Neural progenitor cell (in vitro differentiated cells): ENCODE measurements around the gene SMYD3. TPM values are rescaled to one million over a fixed set of nuclear protein-coding genes. Genes with fewer than 3 reads are reported as not detected.

Experiments used
- DNase-seq: peaks from one replicate; pipeline ENCODE4 v3.0.0-alpha.2; 2016; ENCODE audit warnings: low spot score
- H2AFZ ChIP-seq: fragments of 200-600 bp; sonication (generic); replicated peaks from 2 replicates; pipeline ENCODE4 v1.6.1; 2016; ENCODE audit warnings: antibody characterized with exemption
- H3F3A ChIP-seq: fragments of 200-600 bp; sonication (generic); 2 replicates; pipeline ENCODE4 v1.6.1; 2016; ENCODE audit warnings: antibody characterized with exemption, low read depth
- H3K27ac ChIP-seq: fragments of 200-600 bp; sonication (generic); 2 replicates; pipeline ENCODE4 v1.5.1; 2016; ENCODE audit warnings: mild to moderate bottlenecking
- H3K27me3 ChIP-seq: fragments of 200-600 bp; sonication (generic); 2 replicates; pipeline ENCODE4 v1.6.1; 2016; ENCODE audit warnings: mild to moderate bottlenecking, moderate library complexity
- H3K36me3 ChIP-seq: fragments of 200-600 bp; sonication (generic); 2 replicates; pipeline ENCODE4 v1.5.1; 2016
- H3K4me1 ChIP-seq: fragments of 200-600 bp; sonication (generic); 2 replicates; pipeline ENCODE4 v1.6.1; 2016; ENCODE audit warnings: mixed run types
- H3K4me2 ChIP-seq: fragments of 200-600 bp; sonication (generic); 2 replicates; pipeline ENCODE4 v1.6.1; 2016
- H3K4me3 ChIP-seq: fragments of 200-600 bp; sonication (generic); 2 replicates; pipeline ENCODE4 v1.5.1; 2016
- H3K79me2 ChIP-seq: fragments of 200-600 bp; sonication (generic); 2 replicates; pipeline ENCODE4 v1.6.1; 2016; ENCODE audit warnings: low read depth
- H3K9ac ChIP-seq: fragments of 200-600 bp; sonication (generic); 2 replicates; pipeline ENCODE4 v1.6.1; 2016
- H3K9me3 ChIP-seq: fragments of 200-600 bp; sonication (generic); 2 replicates; pipeline ENCODE4 v1.5.1; 2016; ENCODE audit warnings: low read depth
- H4K20me1 ChIP-seq: fragments of 200-600 bp; sonication (generic); 2 replicates; pipeline ENCODE4 v1.6.1; 2016; ENCODE audit warnings: low read depth
- H3K27ac Mint-ChIP-seq: 3 replicates; pipeline ENCODE4 v1.8.0; 2021; ENCODE audit warnings: mixed read lengths
- H3K27me3 Mint-ChIP-seq: 2 replicates; pipeline ENCODE4 v1.8.0; 2022; ENCODE audit warnings: low read depth, mild to moderate bottlenecking, inconsistent platforms, moderate library complexity, mixed read lengths; ENCODE audit not compliant: insufficient read depth
- H3K36me3 Mint-ChIP-seq: 3 replicates; pipeline ENCODE4 v1.8.0; 2021; ENCODE audit warnings: mixed read lengths
- H3K4me1 Mint-ChIP-seq: 3 replicates; pipeline ENCODE4 v1.8.0; 2021; ENCODE audit warnings: mixed read lengths
- H3K4me3 Mint-ChIP-seq: 3 replicates; pipeline ENCODE4 v1.8.0; 2021; ENCODE audit warnings: mild to moderate bottlenecking, moderate library complexity, mixed read lengths
- H3K9me3 Mint-ChIP-seq: 3 replicates; pipeline ENCODE4 v1.8.0; 2020; ENCODE audit warnings: mixed read lengths
- CTCF ChIP-seq: fragments of 200-600 bp; sonication (generic); IDR thresholded peaks from 2 replicates; pipeline ENCODE4 v1.5.1; 2017; ENCODE audit warnings: antibody characterized with exemption, mild to moderate bottlenecking
- EZH2 ChIP-seq: fragments of 200-600 bp; sonication (generic); IDR thresholded peaks from 2 replicates; pipeline ENCODE4 v1.6.1; 2017; ENCODE audit warnings: antibody characterized with exemption, mild to moderate bottlenecking, moderate library complexity
- EZH2phosphoT487 ChIP-seq: fragments of 200-600 bp; sonication (generic); IDR thresholded peaks from 2 replicates; pipeline ENCODE4 v1.6.1; 2017; ENCODE audit warnings: antibody characterized with exemption
- total RNA-seq: library from RNA; depleted of rRNA; stranded (reverse); fragments of >200 nt; gene quantifications from 2 replicates; pipeline ENCODE4 v1.2.3, GENCODE V29; 2015; ENCODE audit warnings: low replicate concordance

Gene SMYD3
- total RNA-seq, 1 donor from 2014 or later = 43.2 TPM

DNA sequence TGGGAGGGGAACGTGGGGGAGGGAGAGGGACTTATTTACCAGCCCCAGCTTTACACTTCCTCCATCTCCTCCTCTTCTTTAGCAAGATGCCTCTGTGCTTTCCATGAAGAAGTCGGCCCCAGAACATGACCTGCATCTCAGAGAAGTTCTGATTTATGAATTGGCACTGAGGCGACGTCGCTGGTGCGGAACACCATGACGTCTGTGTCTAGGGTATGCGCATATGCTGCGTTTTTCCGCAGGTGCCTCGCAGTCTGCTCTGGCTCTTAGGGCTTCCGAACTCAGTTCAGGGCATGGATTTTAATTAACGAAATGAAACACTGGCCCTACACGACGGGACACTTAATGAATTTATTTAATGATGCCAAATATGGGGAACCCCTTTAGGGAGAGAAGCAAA lies 510.3 kb downstream of the SMYD3 start:
- no peak for DNase-seq
- no peaks in the 10 kb centered on the region for H3K79me2 ChIP-seq
- no peak overlapping the region for H3K4me2 ChIP-seq
- H3K4me1 ChIP-seq = no peaks in the 10 kb centered on the region
- peaks cover under 1% of the 10 kb centered on the region for H3K9me3 Mint-ChIP-seq
- H3K4me3 Mint-ChIP-seq = no peak overlapping the region
- H3K9ac ChIP-seq = no peak overlapping the region
- no peak overlapping the region for H3K4me3 ChIP-seq
- no peak overlapping the region for H3K27ac Mint-ChIP-seq
- TF ChIP-seq EZH2 (no peak), EZH2phosphoT487 (no peak), CTCF (no peak)
- no peak overlapping the region for H3K27ac ChIP-seq
- no peaks in the 10 kb centered on the region for H3K36me3 ChIP-seq
- H3K36me3 Mint-ChIP-seq = peaks cover under 1% of the 10 kb centered on the region
- no peak overlapping the region for H2AFZ ChIP-seq
- H3K27me3 Mint-ChIP-seq = peaks cover 5% of the 10 kb centered on the region
- peaks cover 18% of the 10 kb centered on the region for H3K4me1 Mint-ChIP-seq
- no peaks in the 10 kb centered on the region for H3K27me3 ChIP-seq
- H3K9me3 ChIP-seq = no peaks in the 10 kb centered on the region
- no peaks in the 10 kb centered on the region for H4K20me1 ChIP-seq
- no peaks in the 10 kb centered on the region for H3F3A ChIP-seq

- Histone ChIP-seq H3K79me2 (no peaks in the 10 kb centered on the region), H3K4me3 (no peak overlapping the region), H3K4me2 (no peak overlapping the region), H3K4me1 (no peaks in the 10 kb centered on the region), H4K20me1 (no peaks in the 10 kb centered on the region), H3K9ac (no peak overlapping the region), H2AFZ (no peak overlapping the region), H3K27me3 (no peaks in the 10 kb centered on the region), H3K27ac (no peak overlapping the region), H3K9me3 (no peaks in the 10 kb centered on the region), H3F3A (no peaks in the 10 kb centered on the region), H3K36me3 (no peaks in the 10 kb centered on the region)
- Mint-ChIP-seq H3K4me1 (peaks cover 18% of the 10 kb centered on the region), H3K27ac (peak overlapping the region; percentile 21), H3K4me3 (no peak overlapping the region), H3K9me3 (no peaks in the 10 kb centered on the region), H3K27me3 (peaks cover 3% of the 10 kb centered on the region), H3K36me3 (no peaks in the 10 kb centered on the region)
- no peak for TF ChIP-seq EZH2
- no peak for DNase-seq
Measured at GRCh38 chr1:245995474-245995873, 511.6 kb downstream of the SMYD3 start.

DNA sequence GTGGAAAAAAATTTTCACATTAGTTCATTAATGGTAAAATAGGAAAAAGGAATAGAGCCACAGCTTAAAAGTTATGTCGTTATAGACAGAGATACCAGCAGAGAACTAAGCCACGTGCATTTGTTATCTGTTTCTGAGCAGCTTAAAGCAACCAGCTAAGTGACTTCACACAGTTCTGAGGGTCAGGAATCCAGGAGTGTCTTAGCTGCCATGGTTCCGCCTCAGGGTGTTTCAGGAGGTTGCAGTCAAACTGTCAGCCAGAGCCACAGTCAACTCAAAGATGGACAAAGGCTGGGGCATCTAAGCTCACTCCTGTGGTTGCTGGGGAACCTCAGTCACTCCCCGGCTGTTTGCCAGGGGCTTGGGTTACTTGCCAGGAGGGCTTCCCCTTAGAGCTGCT lies 515.8 kb downstream of the SMYD3 start:
- H3K4me1 ChIP-seq = no peaks in the 10 kb centered on the region
- H3K9me3 ChIP-seq = no peaks in the 10 kb centered on the region
- no peak for DNase-seq
- no peak overlapping the region for H3K4me3 Mint-ChIP-seq
- H3F3A ChIP-seq = no peaks in the 10 kb centered on the region
- H3K27ac ChIP-seq = no peak overlapping the region
- no peaks in the 10 kb centered on the region for H3K27me3 ChIP-seq
- TF ChIP-seq EZH2 (no peak), CTCF (no peak), EZH2phosphoT487 (no peak)
- no peak overlapping the region for H3K27ac Mint-ChIP-seq
- H3K9ac ChIP-seq = no peak overlapping the region
- peaks cover 16% of the 10 kb centered on the region for H3K4me1 Mint-ChIP-seq
- no peaks in the 10 kb centered on the region for H3K36me3 Mint-ChIP-seq
- H3K36me3 ChIP-seq = no peaks in the 10 kb centered on the region
- peaks cover 3% of the 10 kb centered on the region for H3K27me3 Mint-ChIP-seq
- no peaks in the 10 kb centered on the region for H3K9me3 Mint-ChIP-seq
- H3K4me3 ChIP-seq = no peak overlapping the region
- no peak overlapping the region for H2AFZ ChIP-seq
- no peak overlapping the region for H3K4me2 ChIP-seq
- no peaks in the 10 kb centered on the region for H4K20me1 ChIP-seq
- H3K79me2 ChIP-seq = no peaks in the 10 kb centered on the region

GRCh38 chr1:245990315-245991022 lies 516.6 kb downstream of the SMYD3 start:
- no peak overlapping the region for H2AFZ ChIP-seq

More at GRCh38 chr1:245990315-245991022, 516.6 kb downstream of the SMYD3 start:
- Mint-ChIP-seq H3K36me3 (no peaks in the 10 kb centered on the region), H3K4me1 (peaks cover 14% of the 10 kb centered on the region), H3K27me3 (peaks cover 3% of the 10 kb centered on the region), H3K4me3 (no peak overlapping the region), H3K27ac (no peak overlapping the region), H3K9me3 (no peaks in the 10 kb centered on the region)
- no peaks in the 10 kb centered on the region for H4K20me1 ChIP-seq
- H3K4me1 ChIP-seq = no peaks in the 10 kb centered on the region
- no peaks in the 10 kb centered on the region for H3K36me3 ChIP-seq
- no peak for DNase-seq
- no peaks in the 10 kb centered on the region for H3K27me3 ChIP-seq
- no peak overlapping the region for H3K4me3 ChIP-seq
- H3K79me2 ChIP-seq = no peaks in the 10 kb centered on the region
- TF ChIP-seq EZH2phosphoT487 (no peak), CTCF (no peak), EZH2 (no peak)
- H3K4me2 ChIP-seq = no peak overlapping the region
- H3K27ac ChIP-seq = no peak overlapping the region
- H3K9ac ChIP-seq = no peak overlapping the region
- no peaks in the 10 kb centered on the region for H3F3A ChIP-seq
- H3K9me3 ChIP-seq = no peaks in the 10 kb centered on the region
